CD4-positive, alpha-beta T cell treated with Interleukin-17A for 4 hours (primary cell): ENCODE data around the gene BHMT2.

Source experiments
- DNase-seq: peaks from one replicate; pipeline ENCODE4 v3.0.0-alpha.2; 2020; ENCODE audit warnings: mixed read lengths

BHMT2 gene

DNA sequence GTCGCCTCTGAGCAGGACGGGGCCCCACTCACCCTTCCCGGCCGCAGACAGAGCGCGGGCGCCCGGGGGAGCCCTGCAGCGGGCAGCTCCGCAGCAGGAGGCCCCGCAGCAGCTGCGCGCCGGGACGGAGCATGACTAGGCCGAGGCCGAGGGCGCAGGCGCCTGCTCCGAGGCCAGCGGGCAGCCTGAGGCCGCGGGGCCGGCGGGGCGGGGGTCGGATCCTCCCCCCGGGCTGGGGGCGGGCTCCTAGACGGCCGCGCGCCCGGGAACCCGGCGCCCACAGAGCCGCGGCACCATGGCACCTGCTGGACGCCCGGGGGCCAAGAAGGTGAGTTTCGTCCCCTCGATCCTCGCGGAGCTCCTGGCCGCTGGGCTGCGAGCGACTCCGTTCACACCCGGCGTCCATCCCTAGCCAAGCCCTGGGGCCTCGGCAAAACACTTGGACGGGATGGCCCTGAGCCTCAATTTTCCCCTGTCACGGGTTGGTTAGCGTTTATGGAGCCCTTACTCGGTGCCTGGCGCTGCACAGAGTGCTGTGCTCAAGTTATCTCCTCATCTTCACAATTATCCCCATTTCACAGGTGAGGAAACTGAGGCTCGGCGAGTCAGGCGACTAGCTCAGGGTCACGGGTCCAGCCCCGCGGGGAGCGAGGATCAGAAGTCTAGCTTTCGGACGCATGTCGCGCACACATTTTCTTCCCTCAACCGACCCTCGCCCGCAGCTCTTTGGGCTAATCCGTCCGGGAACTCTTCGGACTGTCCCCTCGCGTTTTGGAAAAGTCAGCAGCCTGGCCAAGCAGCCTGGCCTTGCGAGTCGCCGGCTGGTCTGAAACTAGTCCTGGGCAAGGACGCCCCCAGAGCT is at the start of gene BHMT2, which contains the start of gene DMGDH:
Gene BHMT2, plus strand, starts transcription at position 280 of the 862 bp plus-strand sequence. Its CDS starts 16 bp downstream, at position 296.
Gene DMGDH, minus strand, starts transcription at position 187 of the 862 bp plus-strand sequence. Its CDS starts 54 bp downstream, at position 133.
- no peak for DNase-seq

GRCh38 chr5:79020861-79021561 is 48.6 kb upstream of the BHMT2 start:
- peak; percentile 37 for DNase-seq

DNA sequence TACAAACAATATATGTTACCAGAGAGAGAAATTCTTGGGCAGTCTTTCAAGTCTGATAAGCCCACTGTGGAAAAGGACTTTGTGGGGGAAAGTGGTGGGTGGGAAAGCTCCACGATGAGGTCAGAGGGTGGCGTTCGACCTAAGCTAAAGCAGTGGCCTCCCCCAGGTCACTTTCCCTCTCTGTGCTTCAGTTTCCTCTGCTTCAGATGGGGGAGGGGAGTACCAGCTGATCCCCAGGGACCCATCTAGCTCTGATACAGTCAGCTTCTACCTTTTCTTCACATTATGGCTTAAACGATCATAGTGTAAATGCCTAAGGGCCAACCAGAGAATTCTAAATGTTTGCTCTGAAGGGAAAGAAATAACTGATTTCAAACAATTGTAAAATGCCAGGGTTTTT is 47.8 kb upstream of the BHMT2 start:
- no peak for DNase-seq

DNA sequence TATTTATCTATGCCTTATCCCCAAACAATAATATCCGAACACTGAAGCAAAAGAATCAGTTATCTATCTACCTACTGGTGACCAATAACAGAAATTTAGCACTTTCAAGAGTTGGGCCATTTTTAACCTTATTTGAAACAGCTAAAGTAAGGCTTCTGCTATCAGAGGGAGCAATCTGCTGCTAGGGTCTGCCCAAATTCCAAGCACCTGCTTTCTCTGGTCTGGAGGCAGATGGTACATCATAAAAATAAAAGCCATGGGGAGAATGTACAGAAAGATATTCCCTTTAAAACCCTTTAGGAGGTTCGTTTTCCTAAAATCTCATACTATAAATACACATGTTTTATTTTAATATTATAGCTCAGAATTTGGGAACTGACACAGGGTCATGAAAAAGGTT is 46.8 kb upstream of the BHMT2 start:
- no peak for DNase-seq

GRCh38 chr5:79023348-79023747 is 46.2 kb upstream of the BHMT2 start:
- DNase-seq = no peak

GRCh38 chr5:79023947-79024346 is 45.6 kb upstream of the BHMT2 start:
- no peak for DNase-seq

- DNase-seq = peak; percentile 63
These were observed 44.5 kb upstream of the BHMT2 start for GRCh38 chr5:79025054-79025472.

DNA sequence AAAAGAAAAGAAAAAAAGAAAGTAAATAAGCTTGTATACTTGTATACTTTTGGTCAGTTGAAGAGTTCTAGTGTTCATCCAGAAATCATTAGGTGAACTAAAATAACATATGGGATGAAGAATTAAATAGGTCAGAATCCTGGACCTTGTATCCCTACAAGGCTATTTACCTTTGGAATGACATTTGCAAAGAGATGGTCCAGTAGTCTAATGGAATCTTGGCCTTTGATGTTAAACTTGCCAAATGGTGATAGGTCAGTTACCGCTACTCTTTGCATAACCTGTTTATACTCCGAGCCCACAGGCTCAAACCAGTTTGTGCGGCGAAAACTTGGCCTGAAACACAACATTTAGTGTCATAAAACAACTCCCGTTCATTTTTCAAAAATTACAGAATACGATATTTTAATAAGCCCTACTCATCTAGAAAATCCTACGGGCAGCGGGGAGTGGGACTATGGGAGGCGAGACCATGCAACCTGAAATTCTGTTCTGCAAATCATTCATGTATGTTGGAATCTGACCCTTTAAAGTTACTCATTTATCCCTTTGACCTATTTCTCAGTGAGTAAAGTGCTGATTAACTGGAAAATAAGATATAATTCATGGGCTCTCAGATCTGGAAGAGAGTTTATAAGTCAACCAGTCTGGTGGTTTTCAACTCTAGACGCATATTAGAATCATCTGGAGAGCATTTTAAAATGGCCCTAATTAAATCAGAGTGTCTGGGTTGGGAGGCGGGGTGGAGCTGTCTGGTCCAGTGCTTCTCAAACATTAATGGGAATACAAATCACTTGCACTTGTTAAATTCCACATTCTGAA is 38.7 kb upstream of the BHMT2 start:
- DNase-seq = no peak

GRCh38 chr5:79031485-79031867 is 38.1 kb upstream of the BHMT2 start:
- no peak for DNase-seq

DNA sequence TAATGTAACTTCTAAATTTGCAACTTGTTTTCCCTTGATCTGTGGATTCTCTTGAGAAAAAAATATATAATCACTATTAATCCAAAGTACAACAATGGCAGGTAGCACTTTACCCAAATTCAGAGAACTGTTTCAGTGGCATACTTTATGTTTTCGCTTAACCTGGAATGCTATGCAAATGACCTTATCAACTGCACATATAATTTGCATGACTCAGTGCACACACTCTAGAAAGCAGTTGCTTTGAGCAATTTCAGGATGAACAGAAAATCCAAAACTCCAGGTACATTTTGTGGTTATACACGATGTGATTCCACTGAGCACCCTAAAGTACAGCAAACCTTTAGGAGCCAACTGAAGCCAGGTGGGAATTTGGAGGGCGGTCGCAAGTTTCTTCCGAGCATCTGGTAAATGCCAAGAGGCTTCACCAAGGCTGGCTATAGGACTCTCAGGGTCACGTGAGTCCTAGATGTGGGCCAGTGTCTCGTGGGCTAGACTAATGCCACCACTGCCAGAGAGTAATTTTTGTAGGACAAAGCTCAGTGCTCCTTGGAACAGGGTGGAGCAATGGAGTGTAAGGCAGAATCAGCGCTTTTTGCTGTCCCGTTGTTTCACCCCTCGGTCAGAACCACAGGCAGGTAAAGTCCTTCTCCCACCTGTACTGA is 37.4 kb upstream of the BHMT2 start:
- DNase-seq = no peak

DNA sequence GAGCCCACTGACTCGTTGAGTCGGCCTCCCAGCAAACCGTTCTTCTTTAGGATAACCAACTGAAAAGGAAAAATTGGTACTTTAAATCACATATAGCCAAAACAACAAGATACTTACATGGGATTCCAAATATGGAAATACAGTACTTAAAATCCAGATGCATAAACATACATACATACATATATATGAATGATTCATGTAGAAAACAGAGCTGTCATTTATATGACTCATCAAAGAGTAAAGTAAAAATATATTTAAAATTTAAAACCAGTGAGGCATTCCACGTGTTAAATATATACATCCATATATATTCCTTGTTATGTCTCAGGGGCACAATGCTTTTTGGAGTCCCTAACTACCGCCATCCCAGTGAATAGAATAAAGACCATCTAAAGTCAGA is 36.8 kb upstream of the BHMT2 start:
- no peak for DNase-seq

DNA sequence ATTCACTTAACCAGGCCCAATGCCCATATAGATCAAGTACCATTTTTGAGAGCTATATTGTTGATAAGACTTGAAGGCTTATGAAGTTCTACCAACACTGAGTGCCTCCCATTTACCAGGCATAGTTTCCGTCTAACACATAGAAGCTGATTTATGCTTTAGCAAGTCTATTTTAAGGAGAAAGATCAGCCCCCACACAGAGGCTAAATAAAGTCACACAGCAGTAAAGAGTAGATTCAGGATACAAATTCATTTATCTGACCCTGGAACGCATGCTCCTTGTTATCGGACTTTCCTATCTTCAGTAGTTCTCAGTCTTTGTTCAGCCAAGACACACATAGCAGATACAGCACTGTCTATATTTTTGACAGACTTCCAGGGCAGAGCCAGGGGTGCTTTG is 34.3 kb upstream of the BHMT2 start:
- DNase-seq = no peak

GRCh38 chr5:79036769-79037168 is 32.8 kb upstream of the BHMT2 start:
- DNase-seq = no peak

DNA sequence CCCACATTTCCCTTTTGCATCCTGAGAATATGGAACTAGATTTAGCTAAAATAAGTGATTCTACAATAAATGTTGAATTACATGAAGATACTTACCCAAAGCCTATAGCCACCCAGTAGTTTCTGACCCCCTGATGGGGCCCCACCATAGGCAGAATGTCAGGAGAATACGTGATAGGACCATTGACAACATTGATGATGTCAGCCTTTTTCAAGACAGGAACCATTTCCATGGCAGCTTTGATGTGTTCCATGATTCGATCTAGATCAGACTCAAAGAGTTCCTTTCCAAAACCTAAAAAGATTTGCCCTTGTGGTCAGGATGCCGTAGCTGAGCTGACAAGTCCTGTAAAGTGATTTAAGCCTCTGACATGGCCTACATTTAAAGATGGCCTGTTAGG is 27.4 kb upstream of the BHMT2 start:
- no peak for DNase-seq

DNA sequence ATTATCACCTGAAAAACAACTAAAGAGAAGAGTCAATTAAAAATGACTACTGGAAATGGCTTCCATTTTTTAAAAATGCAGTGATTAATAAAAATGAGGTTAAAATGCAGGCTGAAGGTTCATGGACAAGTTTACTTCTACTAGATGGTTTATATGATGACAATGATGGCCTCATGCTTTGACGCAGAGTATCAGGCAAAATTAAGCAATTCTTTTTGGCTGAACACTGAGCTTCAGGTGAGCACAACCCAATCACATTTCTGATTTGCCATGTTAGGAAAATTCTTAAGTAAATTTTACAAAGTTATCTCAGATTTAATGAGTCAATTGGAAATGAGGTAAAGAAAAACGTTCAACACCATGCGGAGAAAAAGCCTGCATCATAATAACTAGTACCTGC is 22.4 kb upstream of the BHMT2 start:
- no peak for DNase-seq

GRCh38 chr5:79048437-79048836 is 21.1 kb upstream of the BHMT2 start:
- no peak for DNase-seq

DNA sequence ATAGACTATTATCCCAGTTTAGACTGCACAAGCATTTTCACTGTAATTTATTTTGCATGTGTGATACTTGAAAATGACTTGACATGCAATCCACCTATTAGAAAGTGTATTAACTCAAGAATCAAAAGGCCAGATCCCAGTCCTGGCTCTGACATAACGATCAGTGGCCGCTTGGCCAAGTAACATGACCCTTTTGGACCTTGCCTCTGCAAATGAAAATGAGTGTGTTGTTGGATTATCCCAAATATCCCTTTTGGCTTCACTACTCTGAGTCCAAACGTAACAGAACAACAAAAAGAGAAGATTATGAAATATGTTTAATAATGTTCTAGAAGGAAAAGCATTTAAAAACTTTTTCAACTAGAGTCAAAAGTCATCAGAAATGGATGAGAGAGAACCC is 19.1 kb upstream of the BHMT2 start:
- DNase-seq = no peak

- DNase-seq = no peak
These were observed 16.2 kb upstream of the BHMT2 start for GRCh38 chr5:79053321-79053720.

DNA sequence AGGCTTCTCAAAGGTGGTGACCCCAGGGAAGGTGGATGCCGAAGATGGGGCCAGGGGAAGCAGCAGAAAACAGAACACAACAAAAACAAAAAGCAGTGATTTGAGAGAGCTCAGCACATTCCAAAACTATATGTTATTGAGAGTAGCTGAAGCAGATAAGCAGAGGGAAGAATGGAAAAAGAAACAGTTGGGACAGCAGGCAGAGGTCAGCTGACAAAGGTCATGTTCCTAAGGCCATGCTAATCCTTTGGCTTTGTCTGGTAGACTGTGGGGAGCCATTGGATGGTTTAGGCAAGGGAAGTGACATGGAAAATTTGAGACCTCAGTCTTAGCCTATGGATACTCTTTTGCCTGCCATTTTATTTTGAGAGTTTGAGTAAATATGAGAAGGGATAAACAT is 14.6 kb upstream of the BHMT2 start:
- no peak for DNase-seq

DNA sequence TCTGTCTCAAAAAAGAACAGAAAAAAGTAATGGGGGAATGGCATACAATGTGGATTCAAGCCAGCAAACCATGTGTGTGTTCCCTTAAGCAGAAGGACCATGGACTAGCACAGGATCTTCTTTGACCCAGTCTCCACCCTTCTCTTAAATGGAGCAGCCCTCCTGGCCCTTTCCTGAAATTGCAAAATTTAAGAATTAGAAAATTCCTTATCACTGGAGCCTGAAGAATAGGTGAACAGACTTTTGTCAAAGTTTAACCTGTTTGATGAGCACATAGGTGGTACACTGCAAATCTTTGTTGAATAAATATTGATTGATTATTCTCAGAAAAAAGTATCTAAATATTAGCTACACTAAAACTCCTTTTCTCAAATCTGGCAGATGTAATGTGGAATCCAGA is 12.7 kb upstream of the BHMT2 start:
- no peak for DNase-seq

DNA sequence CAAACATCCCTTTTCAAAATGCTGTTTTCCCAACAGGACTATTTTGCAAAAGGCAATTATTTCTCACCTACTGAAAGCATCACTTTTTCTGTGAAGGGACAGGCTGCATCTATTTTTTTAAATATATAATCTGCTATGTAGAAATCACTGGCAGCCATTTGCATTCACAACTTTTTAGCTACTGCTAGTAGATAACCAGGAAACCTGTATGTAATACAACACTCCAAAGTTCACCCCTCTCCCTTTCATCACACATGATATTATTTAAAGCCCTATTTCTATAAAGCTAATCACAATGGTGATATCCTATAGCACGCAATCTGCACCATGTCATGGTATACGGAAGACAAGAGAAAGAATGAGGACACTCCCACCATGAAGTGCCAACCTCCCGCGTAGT is 9.9 kb upstream of the BHMT2 start:
- DNase-seq = no peak

DNA sequence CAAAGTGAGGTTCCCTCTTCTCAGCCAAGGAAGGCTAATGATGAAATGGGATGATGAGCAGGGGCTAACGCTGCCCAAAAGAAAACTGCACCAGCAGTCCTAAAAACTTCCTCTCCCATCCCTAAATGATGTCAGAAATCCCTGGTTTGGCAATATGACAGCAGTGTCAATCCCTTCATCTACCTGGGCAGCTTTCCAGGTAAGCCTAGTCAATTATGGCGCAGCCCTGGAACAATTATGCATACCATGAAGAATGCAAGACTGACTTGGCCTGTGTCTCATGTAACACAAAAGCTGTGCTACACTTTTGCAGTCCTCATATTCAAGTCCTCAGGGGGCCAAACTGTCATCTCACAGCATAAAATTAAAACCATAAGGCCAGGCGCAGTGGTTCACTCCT is 7.1 kb upstream of the BHMT2 start:
- no peak for DNase-seq

DNA sequence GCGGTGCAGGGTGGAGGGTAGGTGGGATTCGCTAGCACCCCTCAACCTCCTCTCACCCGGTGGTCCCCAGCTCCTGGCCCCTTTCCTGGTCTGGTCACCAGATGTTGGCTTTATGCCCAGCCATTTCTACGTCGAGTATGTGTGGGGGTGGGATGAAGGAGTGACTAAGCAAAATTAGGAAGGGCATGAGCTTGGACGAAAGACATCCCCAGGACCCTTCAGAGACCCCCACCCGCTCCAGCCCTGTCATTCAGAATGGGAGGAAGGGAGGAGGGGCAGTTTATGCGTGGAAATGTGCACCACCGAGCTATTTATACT is 742 bp downstream of the BHMT2 start:
- DNase-seq = no peak
